HepG2 (cell line): ENCODE results near the gene MB. TPM values are rescaled to one million over a fixed set of nuclear protein-coding genes. Genes with fewer than 3 reads are reported as not detected.

Experiments
- ATAC-seq: fragments of 200-7000 bp; cut with Tn5 transposase; 3 replicates; pipeline ENCODE4 v1.9.1; 2020; ENCODE audit warnings: mild to moderate bottlenecking, moderate library complexity
- BruUV-seq: library from RNA; stranded (reverse); fragments of 400-500 nt; replicated peaks from 2 replicates; lab custom pipeline; 2021; lab: Mats Ljungman, UMichigan
- CTCF ChIA-PET: fragments of 300-600 bp; formaldehyde crosslinking; extraction: SDS; loops from one replicate; lab custom pipeline; 2021; ENCODE audit warnings: low total read pairs, inconsistent platforms, low intra/inter-chr PET ratio; lab: Yijun Ruan, JAX
- POLR2A ChIA-PET: fragments of 350-600 bp; sonication (Branson Sonifier 250); formaldehyde crosslinking; loops from one replicate; lab custom pipeline; 2020; ENCODE audit warnings: antibody characterized with exemption, inconsistent platforms; lab: Yijun Ruan, JAX
- DNase-seq: peaks from one replicate; pipeline ENCODE4 v3.0.0-alpha.2; 2015; ENCODE audit warnings: low spot score
- FAIRE-seq: peaks from 3 replicates; lab custom pipeline; 2011; peaks lifted over from hg19 to GRCh38; lab: Jason Lieb, UNC
- H2AFZ ChIP-seq: one replicate; pipeline ENCODE4 v1.6.1; 2011; ENCODE audit warnings: low read length, inconsistent platforms
- H3K27ac ChIP-seq: fragments of 300-600 bp; 3 replicates; pipeline ENCODE4 v1.8.0; 2011; ENCODE audit warnings: mixed run types, mild to moderate bottlenecking, mixed read lengths, low read length, inconsistent platforms; ENCODE audit not compliant: insufficient read depth; ENCODE audit errors: extremely low read length
- H3K27me3 ChIP-seq, 2 experiments: fragments of 200-600 bp in 1 of 2; 2 replicates in 1 of 2; 3 replicates in 1 of 2; pipeline versions ENCODE4 v1.6.0 to v1.8.0; 2011; ENCODE audit warnings: low read length in 2 of 2, mild to moderate bottlenecking in 2 of 2, moderate library complexity in 2 of 2, inconsistent platforms in 1 of 2; ENCODE audit not compliant: insufficient read depth in 2 of 2, control insufficient read depth in 1 of 2
- H3K36me3 ChIP-seq, 2 experiments: fragments of 200-600 bp in 1 of 2; replicated peaks in 1 of 2; 2 replicates in 1 of 2; 3 replicates in 1 of 2; pipeline versions ENCODE4 v1.5.1 to v1.8.0; 2011; ENCODE audit warnings: low read length in 2 of 2, inconsistent platforms in 1 of 2; ENCODE audit not compliant: insufficient read depth in 2 of 2, control insufficient read depth in 1 of 2
- H3K4me1 ChIP-seq: 2 replicates; pipeline ENCODE4 v1.5.1; 2012; ENCODE audit warnings: low read length, inconsistent platforms; ENCODE audit not compliant: insufficient read depth
- H3K4me2 ChIP-seq: 2 replicates; pipeline ENCODE4 v1.6.0; 2011; ENCODE audit warnings: low read depth, low read length, inconsistent platforms
- H3K4me3 ChIP-seq, 3 experiments: fragments of 200-600 bp in 1 of 3; sonication (generic), shearing (Covaris generic) in 1 of 3; replicated peaks in 1 of 3; 2 replicates each; pipeline ENCODE4 v1.5.1; 2011 to 2016; ENCODE audit warnings: low read length in 3 of 3, inconsistent platforms in 2 of 3, low read depth in 2 of 3, mild to moderate bottlenecking in 2 of 3, control low read depth in 1 of 3, mixed read lengths in 1 of 3; ENCODE audit not compliant: insufficient read depth in 1 of 3
- H3K79me2 ChIP-seq: one replicate; pipeline ENCODE4 v1.6.1; 2011; ENCODE audit warnings: low read length, inconsistent platforms; ENCODE audit not compliant: insufficient read depth
- H3K9ac ChIP-seq: 2 replicates; pipeline ENCODE4 v1.6.0; 2011; ENCODE audit warnings: mild to moderate bottlenecking, low read depth, low read length, inconsistent platforms; ENCODE audit not compliant: insufficient read depth
- H3K9me3 ChIP-seq: 2 replicates; pipeline ENCODE4 v1.5.1; 2012; ENCODE audit warnings: mild to moderate bottlenecking, low read length
- H4K20me1 ChIP-seq: 2 replicates; pipeline ENCODE4 v1.6.0; 2011; ENCODE audit warnings: inconsistent platforms, mild to moderate bottlenecking, low read length, moderate library complexity; ENCODE audit not compliant: insufficient read depth
- BRCA1 ChIP-seq: sonication (generic); formaldehyde crosslinking; IDR thresholded peaks from 2 replicates; pipeline ENCODE4 v1.4.0; 2020; ENCODE audit warnings: missing genetic modification reagents
- ELK4 ChIP-seq: sonication (generic); formaldehyde crosslinking; IDR thresholded peaks from 2 replicates; pipeline ENCODE4 v1.9.0; 2021; ENCODE audit warnings: missing genetic modification reagents, borderline replicate concordance
- ETS1 ChIP-seq: sonication (generic); formaldehyde crosslinking; IDR thresholded peaks from 2 replicates; pipeline ENCODE4 v1.4.0; 2020; ENCODE audit warnings: missing genetic modification reagents
- KMT2A ChIP-seq: sonication (generic); formaldehyde crosslinking; IDR thresholded peaks from 2 replicates; pipeline ENCODE4 v1.4.0; 2020; ENCODE audit warnings: missing genetic modification reagents
- MIER2 ChIP-seq: IDR thresholded peaks from 2 replicates; pipeline ENCODE4 v1.6.1; 2016; ENCODE audit warnings: missing biosample characterization, missing genetic modification reagents
- NFKB2 ChIP-seq: sonication (generic); formaldehyde crosslinking; IDR thresholded peaks from 2 replicates; pipeline ENCODE4 v1.4.0; 2020; ENCODE audit warnings: missing genetic modification reagents, borderline replicate concordance
- NPAS2 ChIP-seq: sonication (generic); formaldehyde crosslinking; IDR thresholded peaks from 2 replicates; pipeline ENCODE4 v1.8.0; 2022; ENCODE audit warnings: mild to moderate bottlenecking, missing genetic modification reagents, borderline replicate concordance
- SPEN ChIP-seq: sonication (generic); formaldehyde crosslinking; IDR thresholded peaks from 2 replicates; pipeline ENCODE4 v1.5.1; 2020; ENCODE audit warnings: low read depth, mild to moderate bottlenecking, missing genetic modification reagents
- TRIM22 ChIP-seq: fragments of 450-650 bp; IDR thresholded peaks from 2 replicates; pipeline ENCODE4 v1.6.1; 2017
- ZBTB43 ChIP-seq: sonication (generic); formaldehyde crosslinking; conservative IDR thresholded peaks from 2 replicates; pipeline ENCODE4 v1.4.0; 2020; ENCODE audit warnings: missing genetic modification reagents
- ZIK1 ChIP-seq: sonication (generic); formaldehyde crosslinking; IDR thresholded peaks from 2 replicates; pipeline ENCODE4 v1.5.0; 2020; ENCODE audit warnings: mild to moderate bottlenecking, low read depth, missing genetic modification reagents, borderline replicate concordance
- ZNF12 ChIP-seq: sonication (generic); formaldehyde crosslinking; IDR thresholded peaks from 2 replicates; pipeline ENCODE4 v1.5.0; 2020; ENCODE audit warnings: missing genetic modification reagents
- ZNF280B ChIP-seq: sonication (generic); formaldehyde crosslinking; IDR thresholded peaks from 2 replicates; pipeline ENCODE4 v1.5.0; 2020; ENCODE audit warnings: missing genetic modification reagents, mild to moderate bottlenecking, borderline replicate concordance
- ZNF710 ChIP-seq: sonication (generic); formaldehyde crosslinking; IDR thresholded peaks from 2 replicates; pipeline ENCODE4 v1.5.0; 2020; ENCODE audit warnings: mild to moderate bottlenecking, missing genetic modification reagents, borderline replicate concordance
- WGBS: methylation state at CpG from one replicate; pipeline ENCODE4 v1.1.6; 2017; ENCODE audit warnings: low lambda C conversion rate; 5-methylcytosine and 5-hydroxymethylcytosine counted together
- in situ Hi-C: cut with HindIII; loops from 2 replicates; pipeline ENCODE4 v1.10.0; 2017; ENCODE audit warnings: low pct_unique_long_range_greater_than_20kb; ENCODE audit not compliant: extremely low pct_ligation_motif_present
- intact Hi-C: fragments of 100-400 bp; cut with micrococcal nuclease; formaldehyde crosslinking; loops from one replicate; pipeline ENCODE4 v1.10.0; 2022; ENCODE audit not compliant: unreplicated experiment
- polyA plus RNA-seq, 8 experiments: library from polyadenylated mRNA; depleted of rRNA in 3 of 8; stranded (reverse) in 7 of 8; unstranded in 1 of 8; fragments of >200 nt; fragmentation: Illumina TruSeq in 4 of 8; extraction: Trizol in 4 of 8; gene quantifications; 2 replicates each; pipeline versions ENCODE4 v1.2.1 to v1.2.3, GENCODE V29; 2011 to 2016; ENCODE audit warnings: low read depth in 4 of 8, missing spikeins in 1 of 8, mixed read lengths in 1 of 8; ENCODE audit not compliant: insufficient read depth in 1 of 8
- total RNA-seq, 5 experiments: library from RNA; depleted of rRNA; stranded (reverse); fragments of >200 nt; fragmentation: Illumina TruSeq; extraction: Trizol; gene quantifications; 2 replicates each; pipeline ENCODE4 v1.2.3, GENCODE V29; 2016; ENCODE audit warnings: low read depth in 1 of 5

The MB gene
- total and polyA plus RNA-seq, 2 of the 13 experiments (the other 11 are each of a cell fraction or from before 2014, with no cell fraction given), result 0.07 TPM; not detected in 1

GRCh38 chr22:35634015-35634414 lies 16.9 kb upstream of the MB start (continued):
- TF ChIP-seq TRIM22, result no peak
- TF ChIP-seq SPEN (CRISPR knock-in tag), result no peak
- TF ChIP-seq NFKB2 (CRISPR knock-in tag), result no peak

- ChIA-PET POLR2A (no interaction called here), CTCF (no interaction called here)
- H3K27ac ChIP-seq, result no peak overlapping the region
- intact Hi-C loops (no loop called here), in situ Hi-C loops (loop anchor here (10.0 kb wide), 2 partner anchors 101 to 201 kb away; no protein-coding TSS in a partner anchor)
- H3K4me3 ChIP-seq, result no peak overlapping the region
- WGBS, result 75% methylated on average over 18 of the region's 18 CpGs
- no peaks in the 10 kb centered on the region for H4K20me1 ChIP-seq
- no peaks in the 10 kb centered on the region for H3K9me3 ChIP-seq
- BruUV-seq, result no TSS peak
- DNase-seq, result no peak
- H3K4me2 ChIP-seq, result no peak overlapping the region
- peaks cover 17% of the 10 kb centered on the region for H3K4me1 ChIP-seq
- no peaks in the 10 kb centered on the region for H3K36me3 ChIP-seq
- no peak overlapping the region for H2AFZ ChIP-seq
- no peak for ATAC-seq
- no peak for FAIRE-seq
- H3K9ac ChIP-seq, result no peak overlapping the region
- H3K27me3 ChIP-seq, result no peaks in the 10 kb centered on the region; a peak in 1 of 5 replicates
- H3K79me2 ChIP-seq, result no peaks in the 10 kb centered on the region
- TF ChIP-seq ZIK1 (CRISPR knock-in tag), result no peak
- no peak for TF ChIP-seq KMT2A
- no peak for TF ChIP-seq ELK4
- TF ChIP-seq ZNF710, result no peak
- no peak for TF ChIP-seq BRCA1
- no peak for TF ChIP-seq NPAS2
- TF ChIP-seq ZNF280B (CRISPR knock-in tag), result no peak
- no peak for TF ChIP-seq ZNF12 (CRISPR knock-in tag)
- no peak for TF ChIP-seq MIER2
- no peak for TF ChIP-seq ETS1
- 0 out of 2 replicates have a peak, but pooled peaks have one; percentile 33 for TF ChIP-seq ZBTB43 (CRISPR knock-in tag)
These were observed 16.4 kb upstream of the MB start for GRCh38 chr22:35633520-35633919.
